GM18505 (cell line): ENCODE measurements around the gene IL2.
A peak's percentile ranks its signal among the peaks of the same experiment; 100 is the strongest.

Experiments used
- ATAC-seq: cut with Tn5 transposase; IDR thresholded peaks from one replicate; pipeline ENCODE4 v1.9.1; 2021; ENCODE audit not compliant: unreplicated experiment
- POLR2A ChIP-seq: IDR thresholded peaks from 4 replicates; pipeline ENCODE4 v1.6.1; 2011; ENCODE audit warnings: borderline replicate concordance; ENCODE audit not compliant: insufficient read depth, insufficient read length; ENCODE audit errors: extremely low read depth

Gene IL2

DNA sequence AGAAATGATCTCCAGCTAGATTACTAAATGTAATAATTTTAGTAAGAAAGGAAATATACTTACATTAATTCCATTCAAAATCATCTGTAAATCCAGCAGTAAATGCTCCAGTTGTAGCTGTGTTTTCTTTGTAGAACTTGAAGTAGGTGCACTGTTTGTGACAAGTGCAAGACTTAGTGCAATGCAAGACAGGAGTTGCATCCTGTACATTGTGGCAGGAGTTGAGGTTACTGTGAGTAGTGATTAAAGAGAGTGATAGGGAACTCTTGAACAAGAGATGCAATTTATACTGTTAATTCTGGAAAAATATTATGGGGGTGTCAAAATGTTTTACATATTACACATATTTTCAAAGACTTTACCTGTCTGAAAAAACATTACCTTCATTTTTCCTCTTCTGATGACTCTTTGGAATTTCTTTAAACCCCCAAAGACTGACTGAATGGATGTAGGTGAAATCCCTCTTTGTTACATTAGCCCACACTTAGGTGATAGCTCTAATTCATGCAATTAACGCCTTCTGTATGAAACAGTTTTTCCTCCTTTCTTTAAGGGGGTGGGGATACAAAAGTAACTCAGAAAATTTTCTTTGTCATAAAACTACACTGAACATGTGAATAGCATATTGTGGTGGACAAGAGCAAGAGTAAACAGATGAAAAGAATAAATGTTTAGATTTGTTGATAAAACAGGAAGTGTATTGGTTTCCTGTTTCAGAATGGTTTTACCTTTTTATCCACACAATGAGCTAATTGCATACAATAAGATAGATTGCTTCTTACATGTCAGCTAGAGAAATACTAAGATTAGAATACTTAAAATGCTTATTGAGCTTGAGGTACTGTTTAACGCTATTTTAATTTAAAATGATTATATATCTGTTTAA, at the start of gene IL2:
Gene IL2, minus strand, starts transcription at position 495 of the 886 bp plus-strand sequence. Its CDS starts 285 bp downstream, at position 210.
- TF ChIP-seq POLR2A = no peak
- ATAC-seq = no peak

- no peak for TF ChIP-seq POLR2A
- ATAC-seq = no peak
These were observed 46.7 kb upstream of the IL2 start for GRCh38 chr4:122503214-122503613.

GRCh38 chr4:122500852-122501501, 44.5 kb upstream of the IL2 start:
- TF ChIP-seq POLR2A = no peak
- ATAC-seq = no peak

GRCh38 chr4:122489061-122489460, 32.5 kb upstream of the IL2 start:
- TF ChIP-seq POLR2A = no peak
- ATAC-seq = no peak

DNA sequence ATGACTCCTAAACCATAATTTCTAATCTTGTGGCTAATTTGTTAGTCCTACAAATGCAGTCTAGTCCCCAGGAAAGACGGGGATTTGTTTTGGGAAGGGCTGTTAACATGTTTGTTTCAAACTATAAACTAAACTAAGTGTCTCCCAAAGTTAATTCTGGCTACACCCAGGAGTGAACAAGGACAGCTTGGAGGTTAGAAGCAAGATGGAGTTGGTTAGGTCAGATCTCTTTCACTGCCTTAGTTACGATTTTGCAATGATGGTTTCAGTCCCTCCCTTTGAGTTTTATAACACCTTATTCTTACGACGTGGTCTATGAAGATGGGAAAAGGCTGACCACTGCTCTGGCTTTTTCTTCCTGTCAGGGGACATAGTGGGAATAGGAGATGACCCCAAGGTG, 27.0 kb upstream of the IL2 start:
- no peak for TF ChIP-seq POLR2A
- ATAC-seq = no peak

DNA sequence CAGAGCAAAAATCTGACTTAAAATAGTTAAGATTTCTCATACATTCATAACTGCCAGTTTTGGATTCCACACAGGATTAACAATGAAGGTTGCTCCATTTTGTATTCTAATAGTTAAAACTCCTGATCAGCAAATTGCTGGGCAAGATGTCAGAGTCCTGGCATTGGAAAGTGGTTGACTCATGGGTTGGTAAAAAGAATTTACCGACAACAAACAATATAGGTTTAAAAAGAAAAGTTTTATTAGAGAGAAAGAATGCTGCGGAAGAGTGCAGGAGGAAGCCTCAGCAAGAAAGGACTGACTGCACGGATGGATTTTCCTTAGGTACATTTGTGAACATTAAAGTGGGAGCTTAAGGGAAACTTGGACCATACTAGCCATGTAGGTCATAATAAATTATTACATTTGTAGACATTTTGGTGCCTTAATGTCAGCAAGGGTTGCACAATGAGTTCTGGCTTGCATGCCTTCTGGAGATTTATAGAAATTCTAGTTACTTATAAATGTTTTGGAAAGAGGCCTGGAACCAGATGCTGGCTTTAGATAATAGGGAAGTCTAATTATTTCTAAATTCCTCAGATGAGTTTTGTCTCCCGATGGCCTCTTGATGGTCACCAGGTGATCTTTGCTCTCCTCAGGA, 25.4 kb upstream of the IL2 start:
- no peak for ATAC-seq

DNA sequence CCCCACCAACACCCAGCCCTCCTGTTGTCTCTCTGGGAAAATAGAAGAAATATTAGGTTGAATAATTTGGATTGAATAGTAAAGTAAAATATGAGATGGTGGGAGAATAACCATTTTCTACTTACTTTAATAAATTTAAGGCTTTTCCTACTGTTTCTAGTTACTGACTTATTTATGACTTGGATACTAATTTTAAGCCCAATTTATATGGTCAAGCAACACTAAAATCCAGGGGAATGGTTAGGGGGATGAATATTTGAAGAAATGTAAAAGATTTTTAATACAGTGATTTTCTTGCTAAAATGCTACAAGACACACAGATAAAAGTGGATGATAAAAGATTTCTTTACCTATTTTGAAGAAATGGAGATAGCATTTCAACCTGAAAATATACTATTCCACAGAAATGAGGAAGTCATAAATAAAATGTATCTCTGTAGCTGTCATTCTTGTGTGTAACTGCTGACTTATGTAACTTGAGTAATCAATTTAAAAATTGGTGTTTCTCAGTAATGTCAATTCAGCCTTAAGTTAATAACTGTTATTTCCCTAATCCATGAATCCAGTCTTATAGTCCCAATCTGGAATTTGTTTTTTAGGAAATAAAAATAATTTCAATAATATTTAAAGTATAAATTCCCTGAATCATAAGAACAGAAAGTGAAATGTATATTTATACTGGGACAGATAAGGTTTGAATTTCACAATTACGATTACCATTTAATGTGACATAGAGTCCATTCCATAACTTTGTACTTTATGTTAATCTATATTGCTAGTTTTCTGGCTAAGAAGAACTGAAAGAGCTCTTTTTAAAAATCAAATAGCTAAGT, 24.3 kb upstream of the IL2 start:
- TF ChIP-seq POLR2A = no peak
- no peak for ATAC-seq

More for the DNA sequence above, 25.4 kb upstream of the IL2 start:
- TF ChIP-seq POLR2A = no peak

DNA sequence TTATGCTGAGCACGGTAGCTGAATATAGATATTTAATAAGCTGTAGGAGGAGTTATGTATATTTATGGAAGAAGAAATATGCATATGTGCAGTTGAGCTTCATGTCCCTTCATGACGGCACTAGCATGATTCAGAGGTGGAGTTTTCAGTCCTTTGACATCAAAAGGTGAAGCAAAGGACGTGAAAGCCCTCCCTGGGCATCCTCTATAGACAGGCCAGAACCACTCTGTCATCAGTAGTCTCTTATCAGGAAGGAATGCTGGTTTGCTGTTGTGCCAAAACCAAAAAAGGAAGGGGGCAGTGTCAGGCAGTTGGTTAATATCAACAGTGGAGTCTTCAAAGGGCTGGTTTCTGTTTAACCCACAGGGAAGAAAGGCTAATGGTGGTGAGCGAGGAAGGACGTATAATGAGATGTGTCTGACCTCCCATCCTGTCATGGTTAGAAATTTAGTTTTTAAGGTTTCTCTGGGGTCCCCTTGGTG, 23.5 kb upstream of the IL2 start:
- TF ChIP-seq POLR2A = no peak
- no peak for ATAC-seq

- no peak for ATAC-seq
- TF ChIP-seq POLR2A = no peak
These were observed 20.2 kb upstream of the IL2 start for GRCh38 chr4:122476745-122477144.

DNA sequence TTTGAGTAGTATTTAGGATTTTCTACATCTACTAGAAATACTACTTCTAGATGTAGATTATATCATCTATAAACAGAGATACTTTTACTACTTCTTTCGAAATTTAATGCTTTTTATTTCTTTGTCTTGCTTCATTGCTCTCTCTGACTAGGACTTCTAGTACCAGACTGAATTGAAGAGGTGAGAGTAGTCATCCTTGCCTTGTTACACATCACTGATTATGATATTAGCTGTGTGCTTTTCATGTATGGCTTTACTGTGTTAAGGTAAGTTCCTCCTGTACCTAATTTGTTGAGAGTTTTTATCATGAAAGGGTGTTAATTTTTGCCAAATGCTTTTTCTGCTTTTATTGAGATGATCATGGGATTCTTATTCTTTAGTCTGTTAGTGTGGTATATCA, 19.6 kb upstream of the IL2 start:
- TF ChIP-seq POLR2A = no peak
- ATAC-seq = no peak

- no peak for ATAC-seq
- no peak for TF ChIP-seq POLR2A
These were observed 18.7 kb upstream of the IL2 start for GRCh38 chr4:122475233-122475632.

GRCh38 chr4:122469457-122469856, 12.9 kb upstream of the IL2 start:
- no peak for ATAC-seq
- TF ChIP-seq POLR2A = no peak

- ATAC-seq = peak; percentile 86
- TF ChIP-seq POLR2A = no peak
These were observed 2.1 kb upstream of the IL2 start for GRCh38 chr4:122458625-122459024.
